HG02840 (cell line): ENCODE results near the gene SLC7A5.
"Not testable (repeated sequence)": the region's sequence is repeated elsewhere in the genome, so short reads cannot be mapped to it uniquely, and the experiment has no call there.

Experiments used
- ATAC-seq: cut with Tn5 transposase; IDR thresholded peaks from one replicate; pipeline ENCODE4 v1.9.1; 2021; ENCODE audit warnings: mild to moderate bottlenecking, moderate library complexity, moderate number of reproducible peaks; ENCODE audit not compliant: unreplicated experiment, low FRiP score

SLC7A5 gene

DNA sequence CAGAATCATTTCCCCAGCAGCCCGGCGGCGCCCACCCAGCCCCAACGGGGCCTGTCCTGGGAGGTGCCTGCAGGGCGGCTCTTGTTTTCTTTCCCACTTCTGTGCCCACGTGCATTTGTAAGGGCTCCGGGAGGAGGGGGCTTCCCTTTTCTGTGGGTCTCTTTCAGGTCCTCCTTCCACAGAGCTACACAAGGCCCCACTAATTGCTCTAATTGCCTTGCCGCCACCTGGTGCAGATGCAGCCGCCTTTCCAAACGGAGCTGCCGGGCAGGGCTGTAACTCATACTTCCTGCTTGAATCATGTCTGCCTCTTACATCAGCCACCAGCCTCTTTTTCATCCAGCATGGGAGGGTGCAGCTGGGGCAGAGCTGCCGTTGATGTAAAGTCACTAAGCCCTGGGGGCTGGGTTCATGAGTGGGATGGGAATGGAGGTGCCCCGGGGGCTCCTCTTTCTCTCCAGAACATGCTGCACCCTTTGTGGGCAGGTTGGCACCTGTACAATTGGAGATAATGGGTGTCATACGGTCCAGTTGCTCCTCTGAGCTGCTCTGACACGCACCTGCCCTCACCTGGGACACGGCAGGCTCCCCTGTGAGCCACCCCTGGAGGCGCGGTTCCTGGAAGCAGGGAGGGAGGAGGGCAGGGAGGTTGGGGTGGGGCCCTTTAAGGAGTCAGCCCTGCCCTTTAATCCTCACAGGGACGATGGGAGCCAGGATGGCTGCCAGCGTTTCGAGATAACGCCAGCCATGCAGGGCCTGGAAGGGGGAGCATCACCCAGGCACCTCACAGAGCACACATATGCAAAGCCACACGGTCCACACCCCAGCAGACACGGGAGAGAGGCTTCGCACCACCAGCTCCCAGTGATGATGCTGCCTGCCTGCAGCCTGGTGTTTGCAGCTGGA is 62.4 kb downstream of the SLC7A5 start:
- ATAC-seq, result no peak

DNA sequence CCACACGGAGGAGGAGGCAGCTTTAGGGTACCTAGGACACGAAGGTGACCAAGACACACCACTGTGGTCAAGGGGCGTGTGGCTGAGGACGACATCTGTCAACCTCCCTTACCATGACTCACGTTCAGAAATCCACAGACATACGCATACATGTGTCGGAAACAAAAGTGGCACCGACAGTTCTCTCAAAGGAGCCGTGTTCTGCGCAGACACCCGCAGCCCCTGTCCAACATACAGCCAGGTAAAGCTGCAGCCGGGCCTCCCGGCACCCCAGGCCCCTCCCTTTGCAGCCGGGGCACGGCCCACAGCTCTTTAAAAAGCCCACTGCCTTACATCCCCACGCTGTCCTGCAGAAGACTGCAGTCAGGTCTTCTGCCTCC is 63.1 kb downstream of the SLC7A5 start:
- no peak for ATAC-seq

DNA sequence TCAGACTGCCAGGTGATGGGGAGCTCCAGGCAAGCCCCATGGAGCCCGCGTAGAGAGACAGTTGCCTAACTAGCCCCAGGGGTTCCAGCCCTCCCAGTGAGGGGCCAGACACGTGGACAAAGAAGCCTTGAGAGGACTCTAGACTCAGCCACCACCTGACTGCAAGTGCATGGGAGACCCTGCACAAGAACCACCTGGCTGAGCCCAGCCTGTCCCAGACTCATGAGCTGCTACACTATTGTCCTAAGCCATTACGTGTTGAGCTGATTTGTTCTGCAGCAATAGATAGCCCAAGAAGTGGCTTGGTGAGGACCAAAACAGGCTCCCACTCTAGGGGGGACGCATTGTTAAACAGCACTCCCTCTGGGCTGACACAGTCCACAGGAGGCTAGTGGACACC is 65.9 kb downstream of the SLC7A5 start:
- no peak for ATAC-seq

DNA sequence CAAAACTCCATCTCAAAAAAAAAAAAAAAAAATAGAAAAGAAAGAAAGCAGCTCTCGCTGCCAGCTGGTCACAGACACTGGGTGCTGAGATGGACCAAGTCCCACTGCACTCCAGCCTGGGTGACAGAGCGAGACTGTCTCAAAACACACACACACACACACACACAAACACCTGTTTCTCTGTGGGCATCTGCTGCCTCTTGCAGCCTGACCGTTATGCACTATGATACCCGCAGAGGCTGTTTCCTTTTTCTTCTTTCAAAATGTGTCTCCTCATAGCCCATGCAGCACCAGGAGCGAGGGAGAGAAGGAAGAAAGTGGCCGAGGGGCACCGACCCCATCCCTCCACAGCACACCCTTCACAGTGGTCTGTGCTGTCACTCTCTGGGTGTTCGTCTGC is 66.6 kb downstream of the SLC7A5 start:
- ATAC-seq, result no peak

DNA sequence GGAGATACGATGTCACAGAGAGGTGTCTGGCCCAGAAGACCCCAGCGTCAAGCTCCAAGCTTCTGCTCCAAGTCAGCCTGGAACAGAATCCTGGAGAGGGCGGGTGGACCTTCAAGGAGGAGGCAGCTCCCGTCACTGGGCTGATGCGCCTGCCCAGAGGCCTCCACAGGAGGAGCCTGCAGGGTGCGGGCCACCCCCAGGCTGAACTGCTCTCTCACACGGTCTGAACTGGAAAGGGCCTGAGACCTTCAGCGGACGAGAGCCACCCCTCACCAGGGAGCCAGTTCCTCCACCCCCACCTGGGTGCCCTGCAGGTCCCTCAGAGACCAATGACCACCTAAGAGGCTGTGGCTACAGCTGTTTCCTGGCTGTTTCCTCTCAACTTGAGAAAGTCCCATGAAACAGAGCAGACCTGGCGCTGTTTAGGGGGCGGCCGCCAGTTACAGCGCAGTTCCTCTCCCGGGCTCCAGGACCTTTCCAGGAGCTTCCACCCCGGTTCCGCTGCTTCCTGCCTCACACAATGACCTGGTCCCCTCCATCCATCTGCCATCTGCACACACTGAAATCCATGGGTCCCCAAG is 67.5 kb downstream of the SLC7A5 start:
- ATAC-seq, result no peak

DNA sequence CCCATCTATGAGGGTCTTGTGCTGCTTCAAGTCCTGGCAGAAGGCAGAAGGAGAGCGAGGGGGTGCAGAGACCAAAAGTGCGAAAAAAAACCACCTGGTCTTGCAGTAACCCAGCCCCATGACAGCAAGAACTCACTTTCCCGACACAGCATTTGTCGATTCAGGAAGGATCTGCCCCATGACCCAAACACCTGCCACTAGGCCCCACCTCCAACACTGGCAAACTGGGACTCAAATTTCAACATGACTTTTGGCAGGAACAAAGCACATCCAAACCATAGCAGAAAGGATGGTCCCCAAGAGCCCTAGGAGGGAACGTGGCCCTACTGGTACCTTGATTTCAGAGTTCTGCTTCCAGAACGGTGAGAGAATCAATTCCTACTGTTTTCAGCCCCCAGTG is 68.8 kb downstream of the SLC7A5 start:
- ATAC-seq, result no peak

DNA sequence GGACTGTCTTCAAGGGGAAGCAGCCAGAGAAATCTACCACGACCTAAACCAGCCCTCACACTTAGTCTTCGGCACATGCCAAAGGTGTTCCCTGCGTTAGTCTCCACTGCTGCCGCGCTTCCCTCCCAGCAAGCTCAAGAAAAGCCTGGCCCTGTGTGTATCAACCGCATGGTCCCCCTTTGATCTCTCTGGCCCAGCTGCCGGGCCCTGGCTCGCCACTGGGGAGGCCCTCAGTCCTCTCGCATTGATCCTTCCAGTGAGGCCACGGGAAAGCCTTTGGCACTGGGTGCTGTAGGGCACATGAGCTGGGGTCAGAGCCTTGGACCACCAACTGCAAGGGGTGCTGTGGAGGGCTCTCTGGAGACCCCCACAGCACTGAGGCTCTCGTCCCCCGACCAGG is 74.0 kb downstream of the SLC7A5 start:
- ATAC-seq, result no peak

DNA sequence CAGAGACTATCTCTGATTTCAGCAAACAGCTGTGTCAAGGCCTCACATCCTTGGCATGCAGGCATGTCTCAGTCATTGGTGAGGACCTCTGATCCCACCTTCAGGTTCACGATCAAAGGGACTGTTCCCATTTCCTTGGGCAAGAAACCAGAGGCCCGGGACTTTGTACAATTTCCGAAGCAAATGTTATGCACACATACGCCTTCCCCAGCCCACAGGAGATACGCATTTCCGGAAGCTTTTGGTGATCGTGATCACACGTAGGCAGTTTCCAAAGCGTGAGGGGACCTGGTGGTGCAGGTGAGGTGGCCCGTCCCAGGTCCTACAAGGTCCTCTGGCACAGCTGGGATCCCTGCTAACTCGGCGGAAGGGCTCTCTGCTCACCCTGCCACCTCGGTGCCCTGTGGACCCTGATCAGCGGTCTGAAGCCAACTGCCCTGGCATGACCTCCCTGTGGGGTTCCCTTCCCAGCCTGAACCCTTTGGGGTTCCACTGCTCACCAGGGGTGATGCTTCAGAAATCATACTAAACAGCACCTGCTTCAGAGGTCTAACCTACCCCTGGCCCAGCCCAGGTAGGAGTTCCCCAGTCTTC is 74.7 kb downstream of the SLC7A5 start:
- no peak for ATAC-seq

DNA sequence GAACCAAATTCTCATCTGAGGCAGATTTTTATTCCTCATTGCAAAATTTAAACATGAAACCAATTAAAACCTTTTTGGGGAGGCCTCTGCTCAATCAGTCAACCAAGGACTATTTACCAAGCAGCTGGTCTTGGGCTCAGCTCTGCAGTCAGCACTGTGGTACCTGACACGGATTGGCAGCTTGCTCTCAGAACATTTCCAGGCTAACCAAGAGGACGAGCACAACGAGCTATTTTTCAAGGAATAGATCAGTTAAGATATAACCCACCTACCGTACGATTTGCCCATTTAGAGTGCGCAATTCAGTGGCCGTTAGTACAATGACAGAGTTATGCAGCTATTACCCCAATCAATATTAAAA is 77.1 kb downstream of the SLC7A5 start:
- ATAC-seq, result no peak

DNA sequence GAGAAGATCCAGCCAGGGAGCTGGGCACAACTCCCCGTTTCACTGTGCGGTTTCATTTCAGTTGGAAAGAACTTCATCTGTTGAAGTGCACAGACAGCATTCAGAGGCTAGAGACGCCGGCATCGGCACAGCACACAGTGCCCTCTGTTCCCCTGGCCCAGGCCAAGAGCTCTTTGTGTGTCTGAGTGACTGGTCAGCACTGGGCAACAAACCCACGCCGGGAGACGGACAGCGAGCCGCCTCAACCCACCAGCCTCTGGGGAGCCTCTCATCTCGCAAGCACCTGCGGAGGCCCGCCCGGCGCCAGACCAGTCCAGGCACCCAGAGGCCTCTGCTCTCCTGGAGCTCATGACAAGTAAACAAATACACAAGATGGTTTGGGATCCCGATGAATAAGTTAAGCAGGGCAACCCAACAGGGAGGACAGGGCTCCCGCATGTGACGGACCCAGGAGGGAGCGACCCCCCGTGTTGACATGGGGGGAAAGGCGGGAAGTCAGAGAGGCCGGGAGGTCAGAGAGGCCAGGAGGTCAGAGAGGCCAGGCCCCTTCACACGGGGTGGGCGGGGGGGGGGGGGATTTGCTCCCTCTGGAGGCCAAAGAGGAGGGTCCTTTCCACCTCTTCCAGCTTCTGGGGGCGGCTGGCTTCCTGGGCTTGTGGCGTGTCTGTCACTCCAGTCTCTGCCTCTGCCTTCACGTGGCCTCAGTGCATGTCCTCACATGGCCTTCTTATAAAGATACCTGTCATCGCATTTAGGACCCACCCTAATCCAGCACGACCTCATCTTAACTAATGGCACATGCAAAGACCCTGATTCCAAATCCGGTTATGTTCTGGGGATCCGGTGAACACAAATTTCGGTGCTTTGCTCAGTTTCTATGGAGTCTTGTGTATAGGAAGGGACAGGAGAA is 77.8 kb downstream of the SLC7A5 start:
- no peak for ATAC-seq

DNA sequence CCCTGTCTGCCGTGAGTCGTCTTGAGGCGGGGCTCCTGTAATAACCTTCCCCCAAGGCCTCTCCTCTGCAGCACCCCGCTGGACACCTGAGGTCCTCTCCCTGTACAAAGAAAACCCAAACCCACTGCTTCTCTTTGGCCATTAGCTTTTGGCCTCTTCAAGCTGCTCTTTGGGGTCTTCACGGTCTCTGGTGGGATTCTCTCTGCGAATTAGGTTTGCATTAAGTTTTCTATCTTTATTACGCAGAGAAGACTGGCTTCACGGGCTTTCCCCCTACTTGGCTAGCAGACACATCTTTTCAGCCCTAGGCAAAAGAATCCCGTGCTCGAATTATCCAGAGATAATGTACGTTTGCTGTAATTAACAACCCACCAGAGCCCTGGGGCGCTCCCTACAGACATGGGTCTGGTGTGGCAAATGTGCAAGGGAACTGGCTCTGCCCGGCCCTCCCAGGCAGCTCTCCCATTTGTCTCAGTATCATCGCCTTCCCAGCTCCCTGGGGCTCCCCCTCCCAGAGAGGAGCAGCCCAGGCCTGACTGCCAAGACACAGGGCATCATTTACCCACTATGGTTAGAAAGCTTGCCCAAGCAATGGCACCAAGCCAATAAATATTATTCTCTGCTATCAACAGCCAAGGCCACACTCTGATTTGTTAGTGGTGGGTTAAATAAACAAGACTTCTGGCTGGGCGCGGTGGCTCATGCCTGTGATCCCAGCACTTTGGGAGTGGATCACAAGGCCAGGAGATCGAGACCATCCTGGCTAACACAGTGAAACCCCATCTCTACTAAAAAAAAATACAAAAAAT is 78.8 kb downstream of the SLC7A5 start:
- no peak for ATAC-seq

DNA sequence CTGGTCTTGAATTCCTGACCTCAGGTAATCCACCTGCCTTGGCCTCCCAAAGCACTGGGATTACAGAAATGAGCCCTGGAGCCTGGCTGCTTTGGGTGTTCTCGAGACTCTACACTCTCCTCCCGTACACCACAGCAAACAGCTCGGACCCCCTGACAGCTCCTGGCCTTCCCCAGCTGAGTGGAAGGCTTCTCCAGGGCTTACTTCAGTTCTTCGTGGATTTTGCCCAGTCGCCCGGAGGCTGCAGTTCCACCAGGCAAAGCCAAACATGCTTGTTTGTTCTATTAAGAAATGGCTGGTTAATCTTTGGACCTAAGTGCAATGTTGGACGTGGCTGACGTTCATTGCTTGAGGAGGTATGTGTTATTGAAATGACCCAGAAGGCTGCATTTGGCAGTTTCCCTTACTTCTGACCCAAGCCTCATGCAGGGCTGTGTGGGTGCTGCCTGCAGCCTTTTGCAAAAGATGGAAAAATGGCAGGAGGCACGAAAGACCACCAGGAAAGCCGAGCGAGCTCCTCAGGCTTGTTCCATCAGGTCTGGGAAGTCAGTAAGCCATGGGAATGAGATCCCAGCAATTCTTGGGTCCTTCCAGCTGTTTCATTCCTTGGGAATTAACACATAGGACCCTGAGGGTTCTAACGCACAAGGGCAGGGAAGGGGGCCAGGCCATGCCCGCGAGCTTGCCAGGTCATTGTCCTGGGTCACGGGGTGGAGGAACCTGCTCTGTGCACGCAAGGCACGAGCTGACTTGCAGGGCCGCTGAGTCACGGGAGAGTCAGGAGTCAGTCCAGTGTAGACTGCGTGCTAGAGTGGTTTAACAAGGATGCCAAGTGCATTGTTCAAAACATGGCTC is 79.6 kb downstream of the SLC7A5 start:
- no peak for ATAC-seq

DNA sequence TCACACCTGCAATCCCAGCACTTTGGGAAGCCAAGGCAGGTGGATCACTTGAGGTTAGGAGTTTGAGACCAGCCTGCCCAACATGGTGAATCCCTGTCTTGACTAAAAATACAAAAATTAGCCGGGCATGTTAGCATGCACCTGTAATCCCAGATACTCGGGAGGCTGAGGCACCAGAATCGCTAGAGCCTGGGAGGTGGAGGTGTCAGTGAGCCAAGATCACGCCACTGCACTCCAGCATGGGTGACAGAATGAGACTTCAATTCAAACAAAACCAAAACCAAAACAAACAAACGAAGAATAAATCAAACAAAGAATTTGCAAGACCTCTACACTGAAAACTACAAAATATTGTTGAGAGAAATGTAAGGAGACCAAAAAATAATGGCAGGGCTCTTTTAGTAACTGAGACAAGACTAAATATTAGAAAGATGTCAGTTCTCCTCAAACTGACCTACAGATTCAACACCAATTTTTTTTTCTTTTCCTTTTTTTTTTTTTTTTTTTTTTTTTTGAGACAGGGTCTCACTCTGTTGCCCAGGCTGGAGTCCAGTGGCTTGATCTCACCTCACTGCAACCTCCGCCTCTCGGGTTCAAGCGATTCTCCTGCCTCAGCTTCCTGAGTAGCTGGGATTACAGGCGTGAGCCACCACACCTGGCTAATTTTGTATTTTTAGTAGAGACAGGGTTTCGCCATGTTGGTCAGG is 80.4 kb downstream of the SLC7A5 start:
- not testable (repeated sequence) for ATAC-seq

DNA sequence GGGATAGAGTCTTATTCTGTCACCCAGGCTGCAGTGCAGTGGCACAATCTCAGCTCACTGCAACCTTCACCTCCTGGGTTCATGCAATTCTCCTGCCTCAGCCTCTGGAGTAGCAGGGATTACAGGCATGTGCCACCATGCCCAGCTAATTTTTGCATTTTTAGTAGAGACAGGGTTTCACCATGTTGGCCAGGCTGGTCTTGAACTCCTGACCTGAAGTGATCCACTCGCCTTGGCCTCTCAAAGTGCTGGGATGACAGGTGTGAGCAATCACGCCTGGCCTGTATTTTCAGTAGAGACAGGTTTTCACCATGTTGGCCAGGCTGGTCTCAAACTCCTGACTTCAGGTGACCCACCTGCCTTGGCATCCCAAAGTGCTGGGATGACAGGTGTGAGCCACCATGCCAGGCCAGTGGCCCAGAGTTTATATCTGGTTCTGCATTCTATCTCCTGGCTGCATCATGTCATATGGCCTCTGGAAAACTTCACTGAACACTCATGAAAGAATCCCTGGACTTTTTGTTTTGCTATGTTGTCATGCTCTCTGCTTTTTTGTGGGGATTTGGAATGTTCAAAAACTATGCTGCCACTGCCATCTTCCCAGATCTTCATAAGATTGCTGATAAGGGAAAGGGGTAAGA is 81.7 kb downstream of the SLC7A5 start:
- not testable (repeated sequence) for ATAC-seq

DNA sequence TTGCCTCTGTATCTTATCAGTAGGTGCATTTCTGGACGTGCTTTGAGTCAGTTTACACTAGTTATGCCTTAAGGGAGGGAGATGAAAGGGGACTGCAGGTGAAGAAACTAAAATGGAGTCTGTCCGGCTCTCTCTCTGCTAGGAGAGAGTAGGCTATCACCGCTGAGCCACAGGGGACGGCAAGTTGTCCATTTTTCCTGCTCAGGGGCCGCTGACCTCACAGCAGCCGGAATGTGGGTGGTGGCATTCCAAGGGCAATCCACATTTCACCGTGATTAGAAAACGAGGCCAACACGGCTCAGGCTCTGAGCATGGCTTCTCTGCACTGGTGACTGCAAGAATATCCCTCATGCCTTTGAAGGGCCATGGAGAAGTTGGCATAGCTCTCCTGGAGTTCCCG is 84.5 kb downstream of the SLC7A5 start:
- no peak for ATAC-seq

DNA sequence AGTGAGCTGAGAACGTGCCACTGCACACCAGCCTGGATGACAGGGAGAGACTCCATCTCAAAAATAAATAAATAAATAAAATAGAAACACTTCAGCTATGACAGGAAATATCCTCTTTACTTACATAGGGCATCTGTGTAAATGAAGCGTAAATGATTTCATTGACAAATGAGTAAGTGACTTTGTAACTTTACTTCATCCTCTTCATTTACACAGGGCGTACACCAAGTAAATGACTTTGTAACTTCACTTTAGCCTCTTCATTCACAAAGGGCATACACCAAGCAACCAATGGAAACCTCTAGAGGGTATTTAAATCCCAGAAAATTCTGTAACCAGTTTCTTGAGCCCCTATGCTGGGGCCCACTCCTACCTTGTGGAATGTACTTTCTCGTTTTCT is 87.3 kb downstream of the SLC7A5 start:
- ATAC-seq, result no peak

DNA sequence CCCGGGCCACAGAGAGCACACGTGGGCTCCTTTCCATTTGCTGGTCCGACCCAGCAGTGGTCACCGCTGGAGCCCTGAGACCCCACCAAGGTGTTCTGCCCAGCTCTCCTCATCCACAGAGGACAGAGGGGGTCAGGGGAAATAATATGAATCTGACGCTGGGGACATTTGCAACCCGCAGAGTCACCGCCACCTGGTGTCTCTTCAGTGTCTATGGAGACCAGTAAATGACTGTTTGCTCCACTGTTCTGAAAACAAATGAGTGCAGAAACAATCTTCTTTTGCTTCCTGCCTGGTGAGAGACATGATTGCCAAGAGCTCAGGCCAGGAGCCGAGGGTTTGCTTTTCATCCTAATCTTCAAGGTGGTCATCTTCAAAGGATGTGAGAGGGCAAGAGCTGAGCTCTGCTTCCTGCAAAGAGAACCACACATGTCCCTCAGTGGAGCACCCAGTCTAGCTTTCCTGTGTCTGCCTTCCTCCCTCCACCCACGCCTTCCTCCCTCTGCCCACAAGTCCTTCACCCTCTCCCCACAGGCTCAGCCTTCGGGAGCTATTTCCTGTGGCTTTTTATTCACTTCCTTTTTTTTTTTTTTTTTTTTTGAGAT is 88.8 kb downstream of the SLC7A5 start:
- no peak for ATAC-seq
